GM23248 (cell line): ENCODE data around the gene STMND1. TPM values are rescaled to one million over a fixed set of nuclear protein-coding genes. Genes with fewer than 3 reads are reported as not detected.
A peak's percentile ranks its signal among the peaks of the same experiment; 100 is the strongest.

Experiments used
- DNase-seq: peaks from one replicate; pipeline ENCODE4 v3.0.0-alpha.2; 2015
- H2AFZ ChIP-seq: fragments of 200-600 bp; sonication (generic); 2 replicates; pipeline ENCODE4 v1.6.1; 2016; ENCODE audit warnings: antibody characterized with exemption
- H3F3A ChIP-seq: fragments of 200-600 bp; sonication (generic); 2 replicates; pipeline ENCODE4 v1.6.1; 2016; ENCODE audit warnings: mild to moderate bottlenecking, antibody characterized with exemption, mixed run types; ENCODE audit not compliant: insufficient read depth
- H3K27ac ChIP-seq: fragments of 200-600 bp; sonication (generic); 2 replicates; pipeline ENCODE4 v1.5.1; 2016; ENCODE audit warnings: mild to moderate bottlenecking
- H3K27me3 ChIP-seq: fragments of 200-600 bp; sonication (generic); replicated peaks from 2 replicates; pipeline ENCODE4 v1.6.1; 2016; ENCODE audit warnings: mild to moderate bottlenecking; ENCODE audit not compliant: insufficient read depth
- H3K36me3 ChIP-seq: fragments of 200-600 bp; sonication (generic); 2 replicates; pipeline ENCODE4 v1.6.1; 2016; ENCODE audit warnings: low read depth, mild to moderate bottlenecking
- H3K4me1 ChIP-seq: fragments of 200-600 bp; sonication (generic); 2 replicates; pipeline ENCODE4 v1.6.1; 2016; ENCODE audit warnings: mild to moderate bottlenecking; ENCODE audit not compliant: insufficient read depth
- H3K4me2 ChIP-seq: fragments of 200-600 bp; sonication (generic); one replicate; pipeline ENCODE4 v1.6.1; 2016; ENCODE audit warnings: mild to moderate bottlenecking; ENCODE audit not compliant: unreplicated experiment
- H3K4me3 ChIP-seq: fragments of 200-600 bp; sonication (generic); 2 replicates; pipeline ENCODE4 v1.5.1; 2016; ENCODE audit warnings: mild to moderate bottlenecking
- H3K79me2 ChIP-seq: fragments of 200-600 bp; sonication (generic); 2 replicates; pipeline ENCODE4 v1.6.1; 2016; ENCODE audit warnings: mild to moderate bottlenecking; ENCODE audit not compliant: insufficient read depth
- H3K9ac ChIP-seq: fragments of 200-600 bp; sonication (generic); 2 replicates; pipeline ENCODE4 v1.6.1; 2016; ENCODE audit warnings: mild to moderate bottlenecking
- H3K9me2 ChIP-seq: fragments of 200-600 bp; sonication (generic); 2 replicates; pipeline ENCODE4 v1.6.1; 2016; ENCODE audit warnings: mixed run types, mild to moderate bottlenecking, moderate library complexity; ENCODE audit not compliant: insufficient read depth
- H3K9me3 ChIP-seq: fragments of 200-600 bp; sonication (generic); one replicate; pipeline ENCODE4 v1.6.1; 2017; ENCODE audit warnings: low read depth
- H4K20me1 ChIP-seq: fragments of 200-600 bp; sonication (generic); 2 replicates; pipeline ENCODE4 v1.6.0; 2016; ENCODE audit not compliant: insufficient read depth
- EZH2 ChIP-seq: fragments of 200-600 bp; sonication (generic); IDR thresholded peaks from 2 replicates; pipeline ENCODE4 v1.6.1; 2018; ENCODE audit warnings: antibody characterized with exemption, mild to moderate bottlenecking; ENCODE audit not compliant: insufficient read depth, poor library complexity, severe bottlenecking
- EZH2phosphoT487 ChIP-seq: fragments of 200-600 bp; sonication (generic); IDR thresholded peaks from 2 replicates; pipeline ENCODE4 v1.6.1; 2018; ENCODE audit warnings: antibody characterized with exemption, moderate library complexity, mild to moderate bottlenecking, low read depth; ENCODE audit not compliant: insufficient read depth
- WGBS, 2 experiments: methylation state at CpG; one replicate each; pipeline ENCODE4 v1.1.6; 2015 to 2017; ENCODE audit warnings: low lambda C conversion rate in 2 of 2, low coverage in 1 of 2; ENCODE audit errors: missing lambda C conversion rate in 2 of 2; 5-methylcytosine and 5-hydroxymethylcytosine counted together
- in situ Hi-C: fragments of 300-500 bp; cut with MboI; formaldehyde crosslinking; loops from 2 replicates; pipeline ENCODE4 v1.15.0; 2020
- polyA plus RNA-seq: library from polyadenylated mRNA; unstranded; fragments of >200 nt; fragmentation: Nextera tagmentation; extraction: Ambion mirVana; gene quantifications from 2 replicates; pipeline ENCODE4 v1.2.1, GENCODE V29; 2016
- total RNA-seq: library from RNA; depleted of rRNA; stranded (reverse); fragments of >200 nt; shearing (Covaris generic); gene quantifications from 2 replicates; pipeline ENCODE4 v1.2.3, GENCODE V29; 2014

The STMND1 gene
- total and polyA plus RNA-seq, 2 experiments from 2014 or later: not detected

GRCh38 chr6:17091122-17091521, 10.7 kb upstream of the STMND1 start:
- Histone ChIP-seq H3K9me3 (no peaks in the 10 kb centered on the region), H3K4me3 (no peak overlapping the region), H2AFZ (no peak overlapping the region), H3K36me3 (no peaks in the 10 kb centered on the region), H3K4me1 (no peaks in the 10 kb centered on the region), H3K4me2 (no peak overlapping the region), H3F3A (no peaks in the 10 kb centered on the region), H3K27ac (no peak overlapping the region), H3K79me2 (no peaks in the 10 kb centered on the region), H3K9me2 (no peaks in the 10 kb centered on the region), H3K9ac (no peak overlapping the region), H4K20me1 (no peaks in the 10 kb centered on the region), H3K27me3 (no peaks in the 10 kb centered on the region)
- TF ChIP-seq EZH2phosphoT487 (no peak), EZH2 (no peak)
- 52 to 53% methylated on average over 3 of the region's 3 CpGs for WGBS, 2 experiments
- in situ Hi-C loops: loop anchor here (5.0 to 25.0 kb wide), 3 partner anchors 324 to 754 kb away; no protein-coding TSS in a partner anchor
- DNase-seq: peak; percentile 51

- Histone ChIP-seq H3K4me2 (no peak overlapping the region), H2AFZ (no peak overlapping the region), H3K79me2 (no peaks in the 10 kb centered on the region), H3F3A (no peaks in the 10 kb centered on the region), H3K9ac (no peak overlapping the region), H3K4me1 (no peaks in the 10 kb centered on the region), H3K9me2 (no peaks in the 10 kb centered on the region), H3K27me3 (no peaks in the 10 kb centered on the region), H3K27ac (no peak overlapping the region), H3K9me3 (no peaks in the 10 kb centered on the region), H3K36me3 (no peaks in the 10 kb centered on the region), H3K4me3 (no peak overlapping the region), H4K20me1 (no peaks in the 10 kb centered on the region)
- TF ChIP-seq EZH2phosphoT487: no peak
- TF ChIP-seq EZH2: no peak
- WGBS, 2 experiments: 53 to 61% methylated on average over 5 of the region's 5 CpGs
- in situ Hi-C loops: loop anchor here (5.0 to 25.0 kb wide), 3 partner anchors 326 to 756 kb away; no protein-coding TSS in a partner anchor
- DNase-seq: peak; percentile 34
Measured at GRCh38 chr6:17093686-17094085, 8.2 kb upstream of the STMND1 start.

GRCh38 chr6:17096096-17096495, 5.8 kb upstream of the STMND1 start:
- Histone ChIP-seq H3K36me3 (no peaks in the 10 kb centered on the region), H2AFZ (peak overlapping the region; percentile 15; the same call in 1 of the 2 replicates), H3K9me3 (no peaks in the 10 kb centered on the region), H3K27me3 (peaks cover 9% of the 10 kb centered on the region), H4K20me1 (no peaks in the 10 kb centered on the region), H3F3A (no peaks in the 10 kb centered on the region), H3K4me1 (no peaks in the 10 kb centered on the region), H3K9ac (no peak overlapping the region), H3K4me2 (no peak overlapping the region), H3K4me3 (no peak overlapping the region), H3K79me2 (no peaks in the 10 kb centered on the region), H3K9me2 (no peaks in the 10 kb centered on the region), H3K27ac (no peak overlapping the region)
- 34 to 35% methylated on average over 6 of the region's 6 CpGs for WGBS, 2 experiments
- TF ChIP-seq EZH2phosphoT487 (no peak), EZH2 (no peak)
- in situ Hi-C loops: loop anchor here (25.0 kb wide), 2 partner anchors 584 to 759 kb away; no protein-coding TSS in a partner anchor
- no peak for DNase-seq

GRCh38 chr6:17096652-17097051, 5.2 kb upstream of the STMND1 start:
- H3K4me1 ChIP-seq: 0 out of 2 replicates have a peak, but pooled peaks cover 3% of the 10 kb centered on the region
- H3K4me3 ChIP-seq: no peak overlapping the region
- H3K79me2 ChIP-seq: no peaks in the 10 kb centered on the region
- no peak overlapping the region for H3K9ac ChIP-seq
- no peaks in the 10 kb centered on the region for H4K20me1 ChIP-seq
- no peaks in the 10 kb centered on the region for H3K9me3 ChIP-seq
- no peak for DNase-seq
- in situ Hi-C loops: loop anchor here (25.0 kb wide), 2 partner anchors 584 to 759 kb away; no protein-coding TSS in a partner anchor
- WGBS, 2 experiments: 76 to 80% methylated on average over 1 of the region's 1 CpG
- no peaks in the 10 kb centered on the region for H3K36me3 ChIP-seq
- no peak overlapping the region for H3K4me2 ChIP-seq
- H3K27me3 ChIP-seq: peaks cover 13% of the 10 kb centered on the region
- no peaks in the 10 kb centered on the region for H3F3A ChIP-seq
- no peak overlapping the region for H2AFZ ChIP-seq
- no peak overlapping the region for H3K27ac ChIP-seq
- H3K9me2 ChIP-seq: no peaks in the 10 kb centered on the region
- TF ChIP-seq EZH2phosphoT487 (no peak), EZH2 (no peak)
